Measurements from ENCODE around the gene PRKAA1.
A peak's percentile ranks its signal among the peaks of the same experiment; 100 is the strongest.

The PRKAA1 gene

DNA sequence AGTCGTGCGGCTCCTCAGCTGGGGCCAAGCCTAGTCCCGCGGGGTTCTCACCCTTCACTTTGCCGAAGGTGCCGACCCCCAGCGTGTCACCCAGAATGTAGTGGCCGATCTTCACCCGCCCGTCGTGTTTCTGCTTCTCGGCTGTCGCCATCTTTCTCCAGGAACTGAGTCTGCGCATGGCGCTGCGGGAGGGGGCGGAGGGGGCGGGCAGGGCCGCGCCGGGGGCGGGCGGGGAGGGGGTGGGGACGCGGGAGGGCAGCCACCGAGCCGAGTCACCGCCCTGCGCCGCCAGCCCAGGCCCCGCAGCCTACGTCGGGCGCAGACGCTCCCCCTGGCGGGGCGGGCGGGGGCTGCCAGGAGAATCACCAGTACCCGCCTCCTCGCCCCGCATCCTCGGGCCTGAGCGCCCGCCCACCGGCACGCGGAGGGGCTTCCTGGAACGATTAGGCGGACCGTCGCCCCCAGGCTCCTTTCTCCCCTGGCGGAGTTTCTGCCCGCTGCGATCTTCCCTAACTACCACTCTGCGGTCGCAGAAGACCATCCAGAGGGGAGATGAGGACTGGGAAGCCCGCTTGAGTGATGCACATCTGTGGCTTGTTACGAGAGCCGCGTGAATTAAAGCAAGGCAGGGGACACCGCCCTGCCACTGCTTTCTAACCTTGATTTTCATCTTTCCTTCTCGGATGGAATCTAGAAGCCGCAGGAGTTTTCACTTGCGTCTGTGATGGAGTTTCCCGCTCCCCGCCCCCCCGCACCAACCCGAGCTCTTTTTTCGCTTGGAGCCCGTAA, at the start of gene PRKAA1:
Gene PRKAA1, minus strand, starts transcription at position 363 of the 789 bp plus-strand sequence. Its CDS starts 185 bp downstream, at position 178.
- DNase-seq (ENCODE audit: low read depth) = peak; percentile 88

DNA sequence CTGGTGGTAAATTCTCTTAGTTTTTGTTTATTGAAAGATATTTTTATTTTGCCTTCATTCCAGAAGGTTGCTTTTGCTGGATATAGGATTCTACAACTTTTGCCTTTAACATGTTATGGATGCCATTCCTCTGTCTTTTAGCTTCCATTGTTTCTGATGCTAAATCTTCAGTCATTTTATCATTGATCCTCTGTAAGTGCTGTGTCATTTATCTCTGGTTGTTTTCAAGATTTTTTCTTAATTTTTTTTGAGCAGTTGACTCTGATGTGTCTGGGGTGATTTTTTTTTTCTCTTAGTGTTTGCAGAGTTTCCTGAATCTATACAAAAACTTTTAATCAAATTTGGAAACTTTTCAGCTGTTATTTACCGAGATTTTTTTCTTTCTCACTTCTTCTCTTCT, 49.4 kb upstream of the PRKAA1 start:
- DNase-seq (ENCODE audit: low read depth) = no peak

- DNase-seq (ENCODE audit: low read depth) = no peak
Measured at GRCh38 chr5:40846371-40846770, 48.2 kb upstream of the PRKAA1 start.

DNA sequence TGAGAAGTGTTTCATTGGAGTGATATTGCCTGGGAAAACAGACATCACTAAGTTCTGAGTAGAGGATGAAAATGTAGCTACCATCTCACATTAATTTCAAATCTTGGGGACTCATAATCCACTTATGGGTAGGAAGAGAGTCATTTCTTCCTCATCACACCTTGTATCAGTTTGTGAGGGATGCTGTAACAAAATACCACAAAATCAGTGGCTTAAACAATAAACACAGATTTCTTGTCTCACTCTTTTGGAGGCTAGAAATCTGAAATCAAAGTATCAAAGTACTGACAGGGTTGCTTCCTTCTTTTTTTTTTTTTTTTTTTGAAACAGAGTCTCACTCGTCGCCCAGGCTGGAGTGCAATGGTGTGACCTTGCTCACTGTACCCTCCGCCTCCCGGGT, 46.4 kb upstream of the PRKAA1 start:
- DNase-seq (ENCODE audit: low read depth) = no peak

DNA sequence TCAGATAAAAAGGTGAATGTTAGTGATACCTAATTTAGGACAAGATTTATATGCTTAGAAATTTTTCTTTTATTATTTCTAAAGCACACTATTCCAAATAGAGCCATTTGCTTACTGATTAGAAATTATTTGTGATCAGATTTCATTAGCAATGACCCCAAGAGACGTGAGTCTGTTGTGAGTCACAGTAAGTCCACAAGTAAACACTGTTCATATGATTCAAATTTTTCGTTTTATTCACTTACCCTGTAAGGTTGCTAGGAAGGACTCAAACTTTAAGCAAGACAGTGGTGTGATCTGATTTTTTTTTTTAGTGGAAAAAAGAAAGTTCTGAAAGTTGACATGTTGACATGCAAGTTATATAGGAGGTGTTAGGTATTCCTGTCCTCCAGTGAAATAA, 44.2 kb upstream of the PRKAA1 start:
- no peak for DNase-seq (ENCODE audit: low read depth)

- no peak for DNase-seq (ENCODE audit: low read depth)
Measured at GRCh38 chr5:40841068-40841805, 43.1 kb upstream of the PRKAA1 start, which contains the start of gene CARD6. TSS of gene CARD6 (plus strand) at chr5:40841367. CDS start at chr5:40841383, 16 bp downstream.

DNA sequence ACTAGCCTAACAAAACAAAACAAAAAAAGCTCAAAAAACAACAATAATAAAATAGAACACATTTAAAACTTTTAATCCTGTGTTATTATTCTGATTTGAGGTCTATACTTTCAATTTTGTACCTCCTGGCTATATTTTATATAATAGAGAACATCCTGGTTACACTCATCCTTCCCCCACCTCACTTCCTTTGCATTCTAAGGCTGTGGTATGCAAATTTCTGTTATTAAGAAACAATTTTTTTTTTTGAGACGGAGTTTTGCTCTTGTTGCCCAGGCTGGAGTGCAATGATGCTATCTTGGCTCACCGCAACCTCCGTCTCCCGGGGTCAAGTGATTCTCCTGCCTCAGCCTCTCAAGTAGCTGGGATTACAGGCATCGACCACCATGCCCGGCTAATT, 39.9 kb upstream of the PRKAA1 start:
- no peak for DNase-seq (ENCODE audit: low read depth)

DNA sequence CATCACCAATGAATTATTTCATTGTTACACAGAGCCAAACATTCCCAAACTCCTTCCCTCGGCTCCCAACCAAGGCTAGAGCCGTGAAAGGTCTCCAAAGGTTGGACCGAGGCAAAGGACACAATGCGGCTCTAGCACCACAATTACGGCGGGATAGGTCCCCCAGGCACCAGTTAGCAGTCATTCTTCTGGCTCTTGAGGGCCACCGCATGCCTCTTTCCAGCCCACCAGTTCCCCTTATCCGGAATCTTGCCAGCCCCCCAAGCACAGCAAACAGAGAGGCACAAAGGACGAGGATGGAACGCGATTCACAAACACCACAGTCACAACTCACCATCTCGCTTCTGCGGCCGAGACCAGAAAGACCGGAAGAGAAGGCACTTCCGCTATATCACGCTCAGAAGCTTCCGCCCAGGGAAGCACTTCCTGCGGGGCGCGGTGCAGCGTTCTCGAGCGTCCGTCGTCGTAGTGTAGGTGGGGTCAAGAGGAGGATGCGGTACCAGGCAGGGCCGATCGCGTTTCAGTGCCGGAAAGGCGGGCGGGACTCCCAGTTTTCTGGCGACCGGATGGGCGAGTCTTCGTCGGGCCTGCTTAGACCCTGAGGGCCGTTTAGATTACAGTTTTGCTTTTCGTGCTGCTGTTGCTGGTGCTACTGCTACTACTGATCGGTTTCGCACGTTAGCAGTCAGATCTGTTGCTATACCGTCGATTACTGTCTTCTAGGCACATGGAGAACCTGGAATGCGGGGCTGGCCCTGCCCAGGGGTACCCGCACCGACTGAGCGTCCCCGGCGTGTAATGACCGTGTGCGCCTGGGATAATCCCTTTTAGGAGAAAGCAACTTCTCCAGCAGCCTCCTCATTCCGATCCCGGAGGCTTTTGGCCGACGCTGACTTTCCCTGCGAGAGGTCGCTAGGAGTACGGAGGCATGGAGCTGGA, 36.9 kb upstream of the PRKAA1 start, which contains the start of gene RPL37:
Gene RPL37, minus strand, starts transcription at position 374 of the 939 bp plus-strand sequence. Its CDS starts 37 bp downstream, at position 337.
- peak; percentile 87 for DNase-seq (ENCODE audit: low read depth)

DNA sequence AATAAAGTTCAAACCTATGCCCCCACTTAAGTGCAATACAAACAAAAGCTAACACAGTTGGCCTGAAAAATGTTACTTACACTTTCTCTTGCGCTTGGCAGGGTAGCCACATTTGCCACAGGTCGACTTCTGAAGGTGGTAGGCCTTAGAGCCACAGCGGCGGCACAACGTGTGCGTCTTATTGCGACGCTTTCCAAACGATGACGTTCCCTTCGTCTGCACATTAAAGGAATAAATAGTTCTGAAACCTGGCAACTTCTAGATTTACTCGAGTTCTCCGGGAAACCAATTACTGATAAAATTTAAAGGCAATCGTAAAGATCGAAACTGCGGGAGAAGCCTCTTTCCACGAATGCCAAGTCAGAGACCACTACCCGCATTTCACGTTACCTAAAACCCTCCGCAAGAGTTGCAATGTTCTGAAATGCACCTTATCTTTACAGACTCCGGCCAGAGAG, 36.2 kb upstream of the PRKAA1 start:
- DNase-seq (ENCODE audit: low read depth) = no peak

GRCh38 chr5:40833712-40834229, 35.6 kb upstream of the PRKAA1 start:
- DNase-seq (ENCODE audit: low read depth) = no peak

- no peak for DNase-seq (ENCODE audit: low read depth)
Measured at GRCh38 chr5:40832345-40832744, 34.2 kb upstream of the PRKAA1 start.

- DNase-seq (ENCODE audit: low read depth) = no peak
Measured at GRCh38 chr5:40831346-40832210, 33.4 kb upstream of the PRKAA1 start.

- no peak for DNase-seq (ENCODE audit: low read depth)
Measured at GRCh38 chr5:40829748-40830533, 31.8 kb upstream of the PRKAA1 start.

- no peak for DNase-seq (ENCODE audit: low read depth)
Measured at GRCh38 chr5:40828690-40829661, 30.8 kb upstream of the PRKAA1 start.

DNA sequence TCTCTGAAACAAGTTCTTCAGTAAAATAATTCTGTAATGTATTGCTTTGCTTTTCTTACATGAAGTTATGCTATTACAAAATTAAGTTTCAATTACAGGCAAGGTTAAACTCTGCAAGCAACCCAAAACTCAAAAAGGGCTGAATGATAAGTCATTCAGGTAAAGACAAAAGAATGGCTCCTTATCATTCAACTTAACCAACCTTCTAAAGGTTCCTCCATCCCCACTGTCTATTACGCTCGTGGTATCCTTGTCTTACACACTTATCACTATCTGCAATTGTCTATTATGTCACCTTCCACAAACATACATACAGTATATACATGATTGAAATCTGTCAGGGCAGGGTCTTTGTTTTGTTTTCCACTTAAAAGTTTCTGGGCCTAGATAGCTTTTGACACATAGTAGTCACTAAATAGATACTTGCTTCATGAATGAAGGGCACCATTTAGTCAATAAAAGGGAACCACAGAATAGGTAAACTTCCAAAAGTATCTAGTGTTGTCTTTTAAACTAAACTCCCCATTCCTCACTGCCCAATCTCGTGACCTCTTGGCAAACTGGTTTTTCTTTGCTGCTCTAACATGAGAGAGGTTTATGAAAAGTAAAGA, 30.0 kb upstream of the PRKAA1 start:
- no peak for DNase-seq (ENCODE audit: low read depth)

GRCh38 chr5:40827188-40827977, 29.2 kb upstream of the PRKAA1 start:
- DNase-seq (ENCODE audit: low read depth) = no peak

GRCh38 chr5:40826489-40827187, 28.5 kb upstream of the PRKAA1 start:
- no peak for DNase-seq (ENCODE audit: low read depth)

Measured in stimulated activated CD4-positive, alpha-beta T cell treated with anti-CD3 and anti-CD28 coated beads, Interleukin-2, amount 100 ng/mL, for 4 hours (primary cell).